GM23248 (cell line): Measurements from ENCODE around the gene GDF9.

Source experiments
- EZH2 ChIP-seq: fragments of 200-600 bp; sonication (generic); IDR thresholded peaks from 2 replicates; pipeline ENCODE4 v1.6.1; 2018; ENCODE audit warnings: antibody characterized with exemption, mild to moderate bottlenecking; ENCODE audit not compliant: insufficient read depth, poor library complexity, severe bottlenecking
- EZH2phosphoT487 ChIP-seq: fragments of 200-600 bp; sonication (generic); IDR thresholded peaks from 2 replicates; pipeline ENCODE4 v1.6.1; 2018; ENCODE audit warnings: antibody characterized with exemption, moderate library complexity, mild to moderate bottlenecking, low read depth; ENCODE audit not compliant: insufficient read depth

DNA sequence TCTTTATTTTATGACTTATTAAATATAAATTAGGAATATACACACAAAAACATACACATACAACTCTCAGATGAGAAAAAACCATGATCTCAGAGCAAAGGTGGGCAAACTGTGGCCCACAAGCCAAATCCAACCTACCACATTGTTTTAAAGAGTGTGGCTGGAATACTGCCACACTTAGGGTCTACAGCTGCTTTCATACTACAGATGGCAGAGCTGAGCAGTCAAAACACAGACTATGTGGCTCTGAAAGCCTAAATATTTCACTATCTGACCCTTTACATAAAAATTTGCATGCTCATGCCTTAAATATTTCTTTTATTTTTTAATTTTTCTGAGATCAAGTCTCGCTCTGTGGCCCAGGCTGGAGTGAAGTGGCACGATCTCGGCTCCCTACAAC, 35.5 kb upstream of the GDF9 start:
- TF ChIP-seq EZH2phosphoT487 (no peak), EZH2 (no peak)
